Activated effector memory CD4-positive, alpha-beta T cell treated with anti-CD3 and anti-CD28 coated beads, Interleukin-2, amount 50 U/mL, for 16 hours (primary cell): ENCODE results near the gene SLC1A5.

Source experiments
- DNase-seq: peaks from one replicate; pipeline ENCODE4 v3.0.0-alpha.2; 2020

The SLC1A5 gene

GRCh38 chr19:46741447-46741846 lies 46.9 kb downstream of the SLC1A5 start:
- no peak for DNase-seq

GRCh38 chr19:46739290-46739771 lies 49.1 kb downstream of the SLC1A5 start:
- DNase-seq = no peak

GRCh38 chr19:46737761-46738171 lies 50.6 kb downstream of the SLC1A5 start:
- DNase-seq = no peak

- no peak for DNase-seq
These were observed 51.1 kb downstream of the SLC1A5 start for GRCh38 chr19:46737298-46737654.

- DNase-seq = no peak
These were observed 51.7 kb downstream of the SLC1A5 start for GRCh38 chr19:46736531-46737297.

GRCh38 chr19:46733690-46734292 lies 54.6 kb downstream of the SLC1A5 start:
- DNase-seq = no peak

- DNase-seq = no peak
These were observed 55.3 kb downstream of the SLC1A5 start for GRCh38 chr19:46732966-46733689.

GRCh38 chr19:46732172-46732938 lies 56.0 kb downstream of the SLC1A5 start:
- DNase-seq = no peak

- no peak for DNase-seq
These were observed 56.8 kb downstream of the SLC1A5 start for GRCh38 chr19:46731584-46731983.

GRCh38 chr19:46731007-46731501 lies 57.3 kb downstream of the SLC1A5 start:
- no peak for DNase-seq

- no peak for DNase-seq
These were observed 57.8 kb downstream of the SLC1A5 start for GRCh38 chr19:46730595-46730994.

- no peak for DNase-seq
These were observed 58.2 kb downstream of the SLC1A5 start for GRCh38 chr19:46730187-46730586.

GRCh38 chr19:46729696-46730095 lies 58.7 kb downstream of the SLC1A5 start:
- DNase-seq = no peak

- peak; percentile 93 for DNase-seq
These were observed 59.6 kb downstream of the SLC1A5 start for GRCh38 chr19:46728693-46729339.

GRCh38 chr19:46728208-46728607 lies 60.2 kb downstream of the SLC1A5 start:
- DNase-seq = no peak

- DNase-seq = no peak
These were observed 60.6 kb downstream of the SLC1A5 start for GRCh38 chr19:46727757-46728156.

GRCh38 chr19:46726971-46727501 lies 61.4 kb downstream of the SLC1A5 start:
- DNase-seq = no peak

GRCh38 chr19:46726551-46726950 lies 61.8 kb downstream of the SLC1A5 start:
- no peak for DNase-seq

GRCh38 chr19:46725859-46726393 lies 62.5 kb downstream of the SLC1A5 start:
- no peak for DNase-seq

- DNase-seq = no peak
These were observed 63.2 kb downstream of the SLC1A5 start for GRCh38 chr19:46725036-46725820.
